PC-3 (cell line): ENCODE results near the gene SVIL.

Experiments
- CTCF ChIP-seq: fragments of 300-600 bp; sonication (generic); conservative IDR thresholded peaks from 2 replicates; pipeline ENCODE4 v1.5.1; 2017; ENCODE audit warnings: antibody characterized with exemption, low read depth, mild to moderate bottlenecking, low read length
- EZH2 ChIP-seq: fragments of 300-600 bp; sonication (generic); IDR thresholded peaks from one replicate; pipeline ENCODE4 v1.6.1; 2017; ENCODE audit warnings: antibody characterized with exemption, mild to moderate bottlenecking, low read length; ENCODE audit not compliant: unreplicated experiment

GRCh38 chr10:29578457-29578856 is 56.3 kb downstream of the SVIL start:
- TF ChIP-seq CTCF (no peak), EZH2 (no peak)
